GM13976 (cell line): ENCODE results near the gene PDC.

Experiments used
- DNase-seq: peaks from one replicate; pipeline ENCODE4 v3.0.0; 2012; ENCODE audit warnings: low spot score
- in situ Hi-C: fragments of 300-500 bp; cut with MboI; formaldehyde crosslinking; loops from one replicate; pipeline ENCODE4 v1.12.0; 2022; ENCODE audit warnings: low sequenced_read_pairs, mixed read lengths, inconsistent platforms; ENCODE audit not compliant: unreplicated experiment
- TF ChIP-seq, protein P1 (sequence below): IDR thresholded peaks from 2 replicates; pipeline ENCODE4 v1.5.1; 2012; ENCODE audit warnings: borderline replicate concordance, mild to moderate bottlenecking; ENCODE audit not compliant: insufficient read depth; ENCODE audit errors: extremely low read depth, missing control alignments, control extremely low read depth

PDC gene

DNA sequence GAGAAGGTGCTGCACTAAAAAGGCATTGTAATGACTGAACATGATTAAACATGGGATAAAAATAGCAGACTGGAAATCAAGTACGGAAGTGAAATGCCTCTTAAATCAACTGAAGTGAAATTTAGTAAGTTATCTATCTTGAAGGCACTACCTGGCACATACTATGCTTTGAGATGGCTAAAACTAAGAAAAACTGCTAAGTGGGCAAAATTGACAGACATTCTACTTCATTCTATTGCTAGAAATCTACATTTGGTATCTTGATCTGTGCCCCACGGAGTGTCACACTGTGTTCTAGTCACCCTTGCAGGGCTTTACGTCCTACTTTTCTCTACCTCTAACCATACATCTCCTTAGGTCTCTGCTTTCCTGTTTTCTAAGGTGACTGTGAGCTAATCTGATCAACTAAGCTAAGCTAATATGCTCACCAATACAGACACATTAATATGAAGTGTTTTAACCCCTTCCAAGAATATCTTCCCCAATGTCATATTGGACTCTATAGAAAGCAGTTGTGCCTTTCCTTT, 4.1 kb downstream of the PDC start:
- TF ChIP-seq, protein P1, sequence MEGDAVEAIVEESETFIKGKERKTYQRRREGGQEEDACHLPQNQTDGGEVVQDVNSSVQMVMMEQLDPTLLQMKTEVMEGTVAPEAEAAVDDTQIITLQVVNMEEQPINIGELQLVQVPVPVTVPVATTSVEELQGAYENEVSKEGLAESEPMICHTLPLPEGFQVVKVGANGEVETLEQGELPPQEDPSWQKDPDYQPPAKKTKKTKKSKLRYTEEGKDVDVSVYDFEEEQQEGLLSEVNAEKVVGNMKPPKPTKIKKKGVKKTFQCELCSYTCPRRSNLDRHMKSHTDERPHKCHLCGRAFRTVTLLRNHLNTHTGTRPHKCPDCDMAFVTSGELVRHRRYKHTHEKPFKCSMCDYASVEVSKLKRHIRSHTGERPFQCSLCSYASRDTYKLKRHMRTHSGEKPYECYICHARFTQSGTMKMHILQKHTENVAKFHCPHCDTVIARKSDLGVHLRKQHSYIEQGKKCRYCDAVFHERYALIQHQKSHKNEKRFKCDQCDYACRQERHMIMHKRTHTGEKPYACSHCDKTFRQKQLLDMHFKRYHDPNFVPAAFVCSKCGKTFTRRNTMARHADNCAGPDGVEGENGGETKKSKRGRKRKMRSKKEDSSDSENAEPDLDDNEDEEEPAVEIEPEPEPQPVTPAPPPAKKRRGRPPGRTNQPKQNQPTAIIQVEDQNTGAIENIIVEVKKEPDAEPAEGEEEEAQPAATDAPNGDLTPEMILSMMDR = no peak
- no peak for DNase-seq
- in situ Hi-C loops = no loop called here

DNA sequence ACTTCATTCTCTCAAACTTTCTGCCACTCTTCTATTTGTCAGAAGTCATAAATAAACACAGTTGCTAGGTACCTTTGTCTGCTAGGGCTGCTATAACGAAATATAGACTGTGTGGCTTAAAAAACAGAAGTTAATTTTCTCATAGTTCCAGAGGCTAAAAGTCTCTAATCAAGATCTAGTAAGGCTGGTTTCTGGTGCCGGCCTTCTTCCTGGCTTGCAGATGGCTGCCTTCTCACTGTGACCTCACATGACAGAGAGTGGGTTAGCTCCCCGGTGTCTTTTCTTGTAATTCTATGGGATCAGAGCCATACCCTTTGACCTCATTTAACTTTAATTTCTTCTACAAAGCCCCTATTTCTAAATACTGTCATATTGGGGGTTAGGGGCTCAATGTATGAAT, 5.9 kb downstream of the PDC start:
- TF ChIP-seq, protein P1 = no peak
- DNase-seq = no peak
- in situ Hi-C loops = no loop called here

DNA sequence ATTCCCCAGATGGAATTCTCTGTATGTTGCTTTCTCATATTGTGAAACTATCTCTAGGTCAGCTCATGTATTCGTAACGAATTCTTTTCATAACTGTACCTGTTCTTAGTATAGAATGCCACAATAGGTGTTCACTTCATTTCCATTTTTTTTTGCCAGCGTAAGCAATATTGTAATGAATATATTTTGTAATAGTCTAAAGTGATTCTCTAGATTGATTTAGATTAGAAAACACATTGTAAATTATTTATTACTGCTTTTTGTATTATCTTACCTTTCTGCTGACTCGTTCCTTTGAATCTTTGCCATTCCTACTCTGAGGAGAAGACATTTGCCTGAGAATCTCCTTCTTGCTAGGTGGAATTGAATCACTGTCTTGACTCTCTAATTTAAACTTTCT, 14.8 kb downstream of the PDC start:
- in situ Hi-C loops = no loop called here
- TF ChIP-seq, protein P1 = no peak

DNA sequence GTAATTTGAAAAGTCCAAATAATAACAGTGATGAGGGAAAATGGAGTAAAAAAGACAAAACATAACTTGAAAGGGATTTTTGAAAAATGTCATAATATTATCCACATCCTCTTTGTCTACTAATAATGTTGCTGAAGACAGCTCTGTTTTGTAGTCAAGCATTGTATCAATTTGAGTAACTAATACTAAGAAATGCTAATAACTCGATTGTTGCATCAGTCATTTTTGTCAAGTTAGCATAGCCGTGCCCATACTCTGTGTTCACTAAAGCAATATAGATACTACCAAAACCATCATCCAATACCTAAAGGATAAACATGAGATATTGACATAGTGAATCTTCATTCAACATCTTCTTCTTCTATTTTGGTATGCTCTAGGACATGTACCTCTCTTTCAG, 17.3 kb downstream of the PDC start:
- in situ Hi-C loops = no loop called here
- DNase-seq = no peak
- TF ChIP-seq, protein P1 = no peak

More for the DNA sequence above, 14.8 kb downstream of the PDC start:
- no peak for DNase-seq

DNA sequence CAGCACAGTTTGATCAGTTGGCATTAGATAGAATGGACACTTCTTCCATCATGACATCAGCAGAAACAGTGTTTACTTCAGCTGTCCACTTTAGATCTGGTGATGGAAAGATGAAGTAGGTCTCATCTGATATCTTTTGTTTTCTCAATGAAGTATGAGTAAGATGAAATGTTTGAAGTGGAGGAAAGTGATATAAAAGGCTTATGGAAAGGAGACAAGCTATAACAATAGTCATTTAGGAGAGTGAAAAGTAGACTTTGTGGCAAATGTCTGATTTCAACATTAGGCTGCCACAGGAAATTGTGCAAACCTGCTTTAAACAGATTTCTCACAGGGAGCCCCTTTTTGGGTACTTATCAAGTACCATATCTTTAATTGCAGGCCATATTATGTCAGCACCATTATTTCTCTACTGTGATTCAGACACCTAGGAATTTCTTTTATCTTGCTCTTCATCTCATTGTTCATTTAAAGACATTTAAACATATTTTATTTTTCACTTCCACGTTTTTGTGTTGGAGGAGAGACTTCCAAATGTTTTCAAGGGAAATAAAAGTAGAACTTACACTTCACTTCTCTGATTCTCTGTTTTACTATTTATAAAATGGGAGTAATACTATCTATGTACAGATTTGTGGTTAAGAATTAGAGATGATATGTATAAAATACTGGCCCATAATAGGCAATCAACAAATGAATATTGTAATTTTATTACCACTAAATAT, 18.1 kb downstream of the PDC start:
- in situ Hi-C loops = no loop called here
- TF ChIP-seq, protein P1 = no peak
- DNase-seq = no peak

DNA sequence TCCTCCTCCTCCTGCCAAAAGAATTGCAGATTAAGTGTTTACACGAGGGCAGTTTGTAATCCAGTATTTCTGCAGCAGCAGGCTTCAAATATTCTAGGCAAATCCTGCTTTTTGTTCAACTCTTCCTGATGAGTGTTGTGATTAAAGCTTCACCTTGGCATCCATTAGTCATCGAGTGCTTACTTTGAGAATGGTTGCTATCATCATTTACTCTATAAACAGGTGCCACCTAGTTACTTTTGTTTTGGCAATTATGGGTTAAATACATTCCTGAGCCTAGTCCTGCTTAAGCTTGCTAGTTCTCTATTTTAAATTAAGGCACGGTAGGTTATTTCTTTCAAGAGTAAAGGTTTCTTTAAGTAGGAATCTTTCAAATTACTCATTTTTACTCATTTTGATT, 20.3 kb downstream of the PDC start:
- TF ChIP-seq, protein P1 = no peak
- DNase-seq = no peak
- in situ Hi-C loops = no loop called here

DNA sequence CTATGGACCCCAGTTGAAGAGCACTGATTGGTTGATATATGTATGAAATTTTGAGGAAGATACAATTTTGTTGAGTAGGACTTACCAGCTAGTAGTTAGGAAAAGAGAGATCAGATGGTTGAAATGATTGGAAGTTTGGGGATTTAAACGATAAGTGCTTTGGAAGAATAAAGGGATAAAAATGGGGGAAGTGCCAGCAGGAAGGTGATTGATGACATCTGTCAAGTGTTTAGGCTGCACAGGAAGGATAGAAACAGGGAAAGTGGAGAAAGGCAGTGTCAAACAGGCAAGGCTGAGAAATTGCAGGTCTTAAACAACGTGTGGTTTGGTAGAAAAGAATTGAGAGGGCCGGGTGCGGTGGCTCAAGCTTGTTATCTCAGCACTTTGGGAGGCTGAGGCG, 22.3 kb downstream of the PDC start:
- DNase-seq = no peak
- in situ Hi-C loops = no loop called here
- TF ChIP-seq, protein P1 = no peak
